ENCODE measurements around the gene GPR176. TPM values are rescaled to one million over a fixed set of nuclear protein-coding genes. Genes with fewer than 3 reads are reported as not detected.

Gene GPR176
- total and polyA plus RNA-seq, 2 experiments from 2014 or later: 2.7 to 7.0 TPM

DNA sequence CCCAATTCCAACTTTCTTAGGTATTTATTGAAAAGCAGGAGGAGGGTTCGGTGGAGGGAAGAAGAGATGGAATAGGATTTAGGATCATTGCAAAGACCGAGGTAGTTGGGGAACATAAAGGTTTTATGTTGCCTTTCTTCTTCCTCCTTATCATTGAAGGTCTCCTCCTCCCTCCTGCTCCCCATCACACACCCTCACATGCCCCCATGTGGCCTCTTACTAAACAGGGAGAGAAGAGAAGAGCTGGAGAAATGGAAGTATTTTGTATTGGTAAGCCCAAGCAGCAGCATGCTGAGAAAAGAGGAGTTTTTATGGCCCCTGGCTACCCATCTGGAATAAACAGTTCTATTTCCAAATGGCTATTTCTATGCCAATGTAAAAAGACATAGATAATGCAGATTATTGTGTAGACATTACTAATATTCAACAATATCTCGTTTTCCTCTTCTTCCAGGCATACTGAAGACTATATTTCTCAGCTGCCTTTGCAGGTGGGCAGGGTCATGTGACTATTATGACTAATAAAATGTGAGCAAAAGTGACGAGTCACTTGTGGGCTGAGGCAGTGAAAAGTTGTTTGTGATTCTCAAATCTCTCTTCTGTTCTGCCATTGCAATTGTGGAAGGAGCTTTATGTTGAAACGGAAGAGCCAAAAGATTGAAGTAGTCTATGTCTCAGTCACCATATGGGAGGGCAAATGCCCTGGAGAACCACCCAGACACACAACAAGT lies 5.2 kb upstream of the GPR176 start:
- TF ChIP-seq, protein P1, sequence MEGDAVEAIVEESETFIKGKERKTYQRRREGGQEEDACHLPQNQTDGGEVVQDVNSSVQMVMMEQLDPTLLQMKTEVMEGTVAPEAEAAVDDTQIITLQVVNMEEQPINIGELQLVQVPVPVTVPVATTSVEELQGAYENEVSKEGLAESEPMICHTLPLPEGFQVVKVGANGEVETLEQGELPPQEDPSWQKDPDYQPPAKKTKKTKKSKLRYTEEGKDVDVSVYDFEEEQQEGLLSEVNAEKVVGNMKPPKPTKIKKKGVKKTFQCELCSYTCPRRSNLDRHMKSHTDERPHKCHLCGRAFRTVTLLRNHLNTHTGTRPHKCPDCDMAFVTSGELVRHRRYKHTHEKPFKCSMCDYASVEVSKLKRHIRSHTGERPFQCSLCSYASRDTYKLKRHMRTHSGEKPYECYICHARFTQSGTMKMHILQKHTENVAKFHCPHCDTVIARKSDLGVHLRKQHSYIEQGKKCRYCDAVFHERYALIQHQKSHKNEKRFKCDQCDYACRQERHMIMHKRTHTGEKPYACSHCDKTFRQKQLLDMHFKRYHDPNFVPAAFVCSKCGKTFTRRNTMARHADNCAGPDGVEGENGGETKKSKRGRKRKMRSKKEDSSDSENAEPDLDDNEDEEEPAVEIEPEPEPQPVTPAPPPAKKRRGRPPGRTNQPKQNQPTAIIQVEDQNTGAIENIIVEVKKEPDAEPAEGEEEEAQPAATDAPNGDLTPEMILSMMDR (IDR thresholded peaks at IDR 0.05; ENCODE audit: poor library complexity): no peak
- TF ChIP-seq EZH2phosphoT487 (IDR thresholded peaks at IDR 0.05; ENCODE audit: low read depth, severe bottlenecking, unreplicated experiment) (no peak), EZH2 (IDR thresholded peaks at IDR 0.05; ENCODE audit: borderline replicate concordance) (no peak)
- 77% methylated on average over 5 of the region's 5 CpGs for WGBS (ENCODE audit: low lambda C conversion rate, missing lambda C conversion rate)
- Histone ChIP-seq H3K4me2 (no peak overlapping the region), H3K4me3 (no peak overlapping the region), H3K36me3 (replicated peaks; ENCODE audit: insufficient read depth, low read depth) (no peaks in the 10 kb centered on the region), H3K9me2 (replicated peaks; ENCODE audit: insufficient read depth) (no peaks in the 10 kb centered on the region), H4K20me1 (ENCODE audit: insufficient read depth, poor library complexity, severe bottlenecking) (no peaks in the 10 kb centered on the region), H3K79me2 (no peaks in the 10 kb centered on the region), H3K4me1 (ENCODE audit: insufficient read depth) (no peaks in the 10 kb centered on the region), H3K27ac (no peak overlapping the region), H3K9me3 (ENCODE audit: low read depth) (no peaks in the 10 kb centered on the region), H3K27me3 (peaks cover 4% of the 10 kb centered on the region), H2AFZ (no peak overlapping the region)
- no peak for DNase-seq (ENCODE audit: low spot score)

DNA sequence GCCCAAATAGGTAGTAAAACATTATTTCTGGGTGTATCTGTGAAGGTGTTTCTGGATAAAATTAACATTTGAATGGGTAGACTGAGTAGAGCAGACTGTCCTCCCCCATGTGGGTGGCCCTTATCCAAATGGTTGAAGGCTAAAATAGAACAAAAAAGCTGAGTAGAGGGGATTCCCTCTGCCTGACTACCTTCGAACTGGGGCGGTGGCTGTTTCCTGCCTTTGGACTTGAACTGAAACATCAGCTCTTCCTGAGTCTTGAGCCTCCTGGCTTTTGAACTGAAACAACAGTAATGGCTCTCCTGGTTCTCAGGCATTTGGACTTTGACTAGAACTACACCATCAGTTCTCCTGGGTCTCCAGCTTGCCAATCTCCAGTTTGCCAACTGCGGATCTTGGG lies 4.4 kb upstream of the GPR176 start:
- no peak overlapping the region for H3K4me3 ChIP-seq
- H3K9me2 ChIP-seq (replicated peaks; ENCODE audit: insufficient read depth): no peaks in the 10 kb centered on the region
- H3K79me2 ChIP-seq: no peaks in the 10 kb centered on the region
- no peak overlapping the region for H2AFZ ChIP-seq
- no peak overlapping the region for H3K4me2 ChIP-seq
- peaks cover 8% of the 10 kb centered on the region for H3K4me1 ChIP-seq (ENCODE audit: insufficient read depth)
- H3K27ac ChIP-seq: no peak overlapping the region
- peaks cover 12% of the 10 kb centered on the region for H3K27me3 ChIP-seq
- no peaks in the 10 kb centered on the region for H3K36me3 ChIP-seq (replicated peaks; ENCODE audit: insufficient read depth, low read depth)
- TF ChIP-seq EZH2phosphoT487 (IDR thresholded peaks at IDR 0.05; ENCODE audit: low read depth, severe bottlenecking, unreplicated experiment) (no peak), EZH2 (IDR thresholded peaks at IDR 0.05; ENCODE audit: borderline replicate concordance) (no peak)
- TF ChIP-seq, protein P1 (IDR thresholded peaks at IDR 0.05; ENCODE audit: poor library complexity): no peak
- no peaks in the 10 kb centered on the region for H3K9me3 ChIP-seq (ENCODE audit: low read depth)
- DNase-seq (ENCODE audit: low spot score): no peak
- WGBS (ENCODE audit: low lambda C conversion rate, missing lambda C conversion rate): 74% methylated on average over 3 of the region's 3 CpGs
- no peaks in the 10 kb centered on the region for H4K20me1 ChIP-seq (ENCODE audit: insufficient read depth, poor library complexity, severe bottlenecking)

DNA sequence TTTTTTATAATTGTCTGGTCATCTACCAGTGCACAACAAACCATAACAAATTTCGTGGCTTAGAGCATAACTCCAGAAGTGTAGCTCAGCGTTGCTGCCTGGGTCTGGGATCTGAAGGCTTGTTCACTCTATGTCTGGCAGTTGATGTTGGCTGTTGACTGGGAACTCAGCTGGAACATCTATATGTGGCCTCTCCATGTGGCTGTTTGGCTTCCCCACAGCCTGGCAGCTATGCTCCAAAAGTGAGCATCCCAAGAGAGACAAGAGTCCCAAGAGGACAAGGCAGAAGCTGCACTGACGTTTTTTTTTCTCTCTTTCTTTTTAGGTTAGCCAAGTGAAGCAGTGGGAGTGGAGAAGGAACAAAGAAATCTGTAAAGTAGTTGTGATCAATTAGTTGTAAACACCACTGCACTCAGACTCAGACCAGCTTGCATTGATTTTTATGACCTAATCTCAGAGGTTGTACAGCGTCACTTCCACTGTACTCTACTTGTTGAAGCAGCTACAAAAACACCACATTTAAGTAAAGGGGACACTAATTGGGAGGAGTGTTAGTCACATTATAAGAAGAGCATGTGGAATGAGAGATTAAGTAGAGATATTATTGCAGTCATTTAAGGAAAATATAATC lies 2.5 kb upstream of the GPR176 start:
- Histone ChIP-seq H4K20me1 (ENCODE audit: insufficient read depth, poor library complexity, severe bottlenecking) (no peaks in the 10 kb centered on the region), H3K4me1 (ENCODE audit: insufficient read depth) (peaks cover 10% of the 10 kb centered on the region), H2AFZ (no peak overlapping the region), H3K9me3 (ENCODE audit: low read depth) (no peaks in the 10 kb centered on the region), H3K4me3 (no peak overlapping the region), H3K27ac (no peak overlapping the region), H3K36me3 (replicated peaks; ENCODE audit: insufficient read depth, low read depth) (no peaks in the 10 kb centered on the region), H3K4me2 (no peak overlapping the region), H3K27me3 (peaks cover 24% of the 10 kb centered on the region), H3K9me2 (replicated peaks; ENCODE audit: insufficient read depth) (no peaks in the 10 kb centered on the region), H3K79me2 (no peaks in the 10 kb centered on the region)
- 70% methylated on average over 4 of the region's 4 CpGs for WGBS (ENCODE audit: low lambda C conversion rate, missing lambda C conversion rate)
- TF ChIP-seq, protein P1 (IDR thresholded peaks at IDR 0.05; ENCODE audit: poor library complexity): no peak
- TF ChIP-seq EZH2phosphoT487 (IDR thresholded peaks at IDR 0.05; ENCODE audit: low read depth, severe bottlenecking, unreplicated experiment) (no peak), EZH2 (IDR thresholded peaks at IDR 0.05; ENCODE audit: borderline replicate concordance) (no peak)
- no peak for DNase-seq (ENCODE audit: low spot score)
